Measurements from ENCODE around the gene LIG1.
"Not testable (repeated sequence)": the region's sequence is repeated elsewhere in the genome, so short reads cannot be mapped to it uniquely, and the experiment has no call there.

LIG1 gene

GRCh38 chr19:48120505-48120904, 49.6 kb downstream of the LIG1 start:
- no peak for DNase-seq

- no peak for DNase-seq
Observed at GRCh38 chr19:48118131-48118517, 52.0 kb downstream of the LIG1 start.

GRCh38 chr19:48117515-48118130, 52.5 kb downstream of the LIG1 start:
- no peak for DNase-seq

- DNase-seq: no peak
Observed at GRCh38 chr19:48113190-48113917, 56.8 kb downstream of the LIG1 start.

GRCh38 chr19:48111280-48111679, 58.9 kb downstream of the LIG1 start:
- DNase-seq: no peak

GRCh38 chr19:48110350-48110966, 59.7 kb downstream of the LIG1 start, which contains the start of gene PLA2G4C:
PLA2G4C (minus strand) TSS chr19:48110817; CDS start chr19:48106529, 4,288 bp downstream.
- DNase-seq: peak; percentile 79 to 82

GRCh38 chr19:48108997-48109782, 61.0 kb downstream of the LIG1 start:
- DNase-seq: no peak

- no peak for DNase-seq
Observed at GRCh38 chr19:48103922-48104321, 66.2 kb downstream of the LIG1 start.

GRCh38 chr19:48102870-48103751, 67.0 kb downstream of the LIG1 start:
- peak; percentile 12 to 32 for DNase-seq

- DNase-seq: no peak
Observed at GRCh38 chr19:48095612-48096175, 74.5 kb downstream of the LIG1 start.

GRCh38 chr19:48094855-48095203, 75.3 kb downstream of the LIG1 start:
- no peak for DNase-seq

GRCh38 chr19:48094129-48094854, 75.9 kb downstream of the LIG1 start:
- DNase-seq: no peak

GRCh38 chr19:48091111-48091718, 78.9 kb downstream of the LIG1 start:
- not testable (repeated sequence) for DNase-seq

- DNase-seq: no peak
Observed at GRCh38 chr19:48090281-48090802, 79.8 kb downstream of the LIG1 start.

- not testable (repeated sequence) for DNase-seq
Observed at GRCh38 chr19:48088991-48089390, 81.2 kb downstream of the LIG1 start.

- no peak for DNase-seq
Observed at GRCh38 chr19:48085904-48086864, 84.0 kb downstream of the LIG1 start.

- no peak for DNase-seq
Observed at GRCh38 chr19:48085076-48085475, 85.1 kb downstream of the LIG1 start.

- no peak for DNase-seq
Observed at GRCh38 chr19:48081106-48081505, 89.0 kb downstream of the LIG1 start.

GRCh38 chr19:48070177-48070769, 99.9 kb downstream of the LIG1 start:
- not testable (repeated sequence) for DNase-seq

All from CD4-positive, alpha-beta T cell treated with Interleukin-1 beta for 1 hour (primary cell).